HG02970 (cell line): ENCODE measurements around the gene ANKH.
"Not testable (repeated sequence)": the region's sequence is repeated elsewhere in the genome, so short reads cannot be mapped to it uniquely, and the experiment has no call there.

Experiments used
- ATAC-seq: cut with Tn5 transposase; IDR thresholded peaks from one replicate; pipeline ENCODE4 v1.9.1; 2021; ENCODE audit warnings: mild to moderate bottlenecking, moderate library complexity, moderate number of reproducible peaks; ENCODE audit not compliant: unreplicated experiment, low FRiP score

Gene ANKH

DNA sequence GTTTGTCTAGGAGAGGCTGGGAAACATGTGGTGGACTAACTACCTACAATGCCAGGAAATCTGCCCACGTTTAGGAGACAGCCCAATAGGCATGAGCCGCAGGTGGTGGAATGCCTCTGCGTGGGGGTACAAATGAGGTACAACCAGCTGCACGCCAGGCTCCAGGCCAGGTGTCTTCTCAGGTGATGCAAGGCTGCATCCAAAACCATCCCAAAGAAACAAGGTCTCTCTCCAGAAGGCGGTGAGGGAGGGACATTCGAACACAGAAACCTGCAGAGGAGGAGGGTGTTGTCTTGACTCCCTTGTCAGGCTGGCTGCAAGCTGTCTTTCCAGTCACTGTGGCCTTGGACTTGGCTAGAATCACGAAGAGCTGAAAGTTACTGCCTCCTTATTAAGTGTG lies 11.6 kb downstream of the ANKH start:
- ATAC-seq = no peak

DNA sequence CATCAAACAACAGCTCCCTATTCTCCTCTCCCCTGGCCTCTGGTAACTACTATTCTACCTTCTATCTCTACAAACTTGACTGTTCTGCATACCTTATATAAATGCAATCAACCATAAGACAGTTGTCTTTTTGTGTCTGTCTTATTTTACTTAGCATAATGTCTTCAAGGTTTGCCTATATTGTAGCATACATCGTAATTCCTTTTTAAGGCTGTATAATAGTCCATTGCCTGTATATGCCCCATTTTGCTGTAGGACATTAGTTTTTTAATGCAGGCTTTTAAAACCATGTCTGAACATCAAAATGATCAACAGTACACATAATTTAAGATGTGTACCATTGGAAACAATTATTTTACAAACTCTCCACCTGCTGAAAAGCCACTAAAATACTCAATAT lies 12.4 kb downstream of the ANKH start:
- ATAC-seq = no peak

DNA sequence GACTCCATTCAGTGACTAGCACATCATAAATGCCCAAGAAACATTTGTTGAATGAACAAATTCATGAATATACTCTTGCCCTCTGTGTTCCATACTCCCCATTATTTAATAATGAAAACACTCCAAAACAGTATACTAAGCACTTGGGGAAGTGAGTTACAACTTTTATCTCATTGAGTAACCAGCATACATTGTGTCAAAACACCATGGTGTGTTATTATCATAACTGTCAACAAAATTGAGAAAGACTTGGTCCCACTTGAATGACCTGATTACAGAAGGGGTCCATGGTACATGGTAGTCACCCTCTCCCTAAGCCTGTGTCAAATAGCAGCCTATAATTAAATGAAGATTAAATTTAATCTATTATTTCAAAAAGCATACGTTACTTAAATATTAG lies 16.2 kb downstream of the ANKH start:
- no peak for ATAC-seq

GRCh38 chr5:14854799-14855198 lies 16.8 kb downstream of the ANKH start:
- ATAC-seq = no peak

DNA sequence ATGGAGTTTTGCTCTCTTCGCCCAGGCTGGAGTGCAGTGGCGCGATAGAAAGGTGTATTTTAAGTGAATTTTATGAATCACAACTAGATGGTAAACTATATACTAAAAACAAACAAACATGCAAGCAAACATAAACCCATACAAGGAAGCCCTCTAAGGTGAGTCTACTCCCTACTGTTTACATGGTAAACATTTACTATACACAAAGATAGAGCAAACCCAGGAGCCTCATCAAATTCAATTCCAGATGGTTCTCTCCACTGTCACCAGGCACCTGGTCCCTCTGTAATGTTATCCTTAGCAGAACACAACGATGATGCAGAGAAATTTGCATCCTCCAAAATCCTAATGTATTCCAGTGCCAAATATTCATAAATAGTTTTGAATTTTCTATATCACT lies 17.9 kb downstream of the ANKH start:
- no peak for ATAC-seq

GRCh38 chr5:14852779-14853178 lies 18.8 kb downstream of the ANKH start:
- ATAC-seq = no peak

- no peak for ATAC-seq
Observed at GRCh38 chr5:14851999-14852526, 19.5 kb downstream of the ANKH start.

DNA sequence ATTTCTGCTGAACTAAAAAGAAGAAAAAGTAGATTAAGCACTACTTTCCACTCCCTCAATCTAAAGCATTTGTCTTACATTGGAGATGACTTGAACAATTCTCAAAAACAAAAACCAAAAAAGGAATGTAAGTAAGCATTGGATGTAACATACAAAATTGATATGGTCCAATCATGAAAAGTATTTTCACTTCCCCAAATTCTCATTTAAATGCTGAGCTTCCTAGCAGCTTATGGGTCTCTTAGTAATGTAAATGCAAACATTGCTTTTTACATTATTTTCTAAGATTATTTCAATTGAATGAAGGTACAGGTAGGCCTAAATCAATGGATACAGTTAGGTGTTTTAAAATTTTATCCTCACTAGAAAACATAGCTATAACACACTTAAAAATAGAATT lies 20.0 kb downstream of the ANKH start:
- ATAC-seq = no peak

DNA sequence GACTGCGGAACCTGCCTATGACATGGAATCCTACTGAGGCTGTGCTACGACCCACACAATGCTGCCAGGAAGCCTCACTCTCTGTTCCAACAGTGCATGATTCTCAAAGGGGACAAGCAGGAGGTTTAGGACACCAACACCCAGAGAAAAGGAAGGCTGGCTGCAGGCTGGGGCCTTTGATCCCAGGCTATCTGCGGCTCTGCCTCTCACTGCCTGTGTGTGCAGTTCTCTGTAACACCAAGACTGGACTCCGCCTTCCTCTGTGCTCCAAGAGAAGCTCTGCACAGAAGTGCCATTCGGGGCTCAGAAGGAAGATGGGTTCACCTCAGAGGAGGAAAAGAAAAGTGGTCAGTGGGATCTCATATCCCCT lies 20.5 kb downstream of the ANKH start:
- no peak for ATAC-seq

- ATAC-seq = no peak
Observed at GRCh38 chr5:14850419-14851049, 21.0 kb downstream of the ANKH start.

DNA sequence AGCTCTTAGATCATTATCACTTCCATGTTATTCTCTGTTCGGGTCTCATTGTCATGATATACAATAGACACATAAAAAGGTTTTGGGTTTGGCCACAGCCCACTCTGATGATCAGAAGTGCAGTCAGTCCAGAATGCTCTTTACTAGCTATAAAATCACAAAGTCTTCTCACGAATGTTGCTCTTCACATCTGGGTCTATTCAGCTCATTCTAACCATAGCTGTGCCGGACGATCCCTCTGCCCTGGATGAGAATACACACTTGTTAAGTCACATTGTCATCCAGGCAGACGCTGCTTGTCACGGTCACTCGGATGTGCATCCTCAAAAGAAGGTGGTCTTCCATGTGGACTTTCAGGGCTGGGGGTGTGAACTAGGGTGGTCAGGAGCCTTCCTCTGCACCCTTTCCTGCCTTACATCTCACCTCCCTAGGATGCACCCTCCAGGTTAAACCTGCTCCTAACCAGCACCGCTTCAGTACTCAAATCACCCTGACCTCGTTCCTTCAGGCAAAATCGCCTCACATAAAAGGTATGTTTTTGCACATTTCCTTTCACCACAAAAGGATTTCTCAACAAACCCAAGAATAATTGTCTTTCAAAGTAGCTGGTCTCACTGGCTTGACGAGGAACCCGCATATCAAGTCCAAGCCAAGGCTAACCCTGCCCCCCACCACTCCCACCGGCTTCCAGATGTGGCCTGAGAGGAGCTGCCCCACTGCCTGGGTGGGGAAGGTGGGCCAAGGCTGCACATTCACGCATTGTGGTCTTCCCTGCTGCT lies 21.9 kb downstream of the ANKH start:
- no peak for ATAC-seq

DNA sequence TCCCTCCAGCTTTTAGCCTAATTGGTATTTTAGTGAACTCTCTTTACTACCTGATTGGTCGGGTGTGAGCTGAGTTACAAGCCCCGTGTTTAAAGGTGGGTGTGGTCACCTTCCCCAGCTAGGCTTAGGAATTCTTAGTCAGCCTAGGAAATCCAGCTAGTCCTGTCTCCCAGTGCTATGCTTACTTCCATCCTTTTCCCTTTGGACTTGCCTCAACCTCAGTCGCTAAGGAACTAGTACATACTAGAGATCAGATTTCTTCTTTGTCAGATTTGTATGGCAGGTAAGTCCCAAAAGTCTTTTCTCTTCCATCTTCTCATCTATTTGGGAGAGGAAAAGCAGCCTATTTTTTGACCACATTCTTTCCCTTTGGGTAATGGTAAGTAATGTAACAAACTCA lies 22.6 kb downstream of the ANKH start:
- ATAC-seq = not testable (repeated sequence)

- no peak for ATAC-seq
Observed at GRCh38 chr5:14848385-14848784, 23.2 kb downstream of the ANKH start.

- no peak for ATAC-seq
Observed at GRCh38 chr5:14847471-14847870, 24.1 kb downstream of the ANKH start.

GRCh38 chr5:14842117-14842516 lies 29.5 kb downstream of the ANKH start:
- no peak for ATAC-seq

GRCh38 chr5:14840624-14841023 lies 31.0 kb downstream of the ANKH start:
- ATAC-seq = no peak

- no peak for ATAC-seq
Observed at GRCh38 chr5:14838396-14839319, 32.9 kb downstream of the ANKH start.

GRCh38 chr5:14837423-14838122 lies 34.0 kb downstream of the ANKH start:
- ATAC-seq = not testable (repeated sequence)

GRCh38 chr5:14834584-14835550 lies 36.7 kb downstream of the ANKH start:
- ATAC-seq = no peak
